Esophagus muscularis mucosa (tissue), 4 donors: ENCODE measurements around the gene PAAF1. TPM values are rescaled to one million over a fixed set of nuclear protein-coding genes. Genes with fewer than 3 reads are reported as not detected.

ENCODE experiments used
- DNase-seq: peaks from one replicate; pipeline ENCODE4 v3.0.0-alpha.2; 2017; ENCODE audit errors: extremely low spot score
- H3K27ac ChIP-seq, 4 donors: fragments of 200-600 bp; sonication (generic); replicated peaks in 1 of 4; 1 replicate in 3 of 4; 2 replicates in 1 of 4; pipeline ENCODE4 v1.5.1; 2016 to 2019; ENCODE audit warnings: mild to moderate bottlenecking in 1 of 4
- H3K27me3 ChIP-seq, 4 donors: fragments of 200-600 bp; sonication (generic); one replicate each; pipeline versions ENCODE4 v1.5.1 to v1.6.0; 2016 to 2019
- H3K36me3 ChIP-seq, 4 donors: fragments of 200-600 bp; sonication (generic); one replicate each; pipeline ENCODE4 v1.5.1; 2016 to 2019
- H3K4me1 ChIP-seq, 4 donors: fragments of 200-600 bp; sonication (generic); one replicate each; pipeline ENCODE4 v1.5.1; 2016 to 2019
- H3K4me3 ChIP-seq, 4 donors: fragments of 200-600 bp; sonication (generic); 1 replicate in 2 of 4; 2 replicates in 2 of 4; pipeline ENCODE4 v1.5.1; 2016 to 2019; ENCODE audit warnings: mild to moderate bottlenecking in 4 of 4, moderate library complexity in 1 of 4
- H3K9me3 ChIP-seq, 4 donors: fragments of 200-600 bp; sonication (generic); 1 replicate in 3 of 4; 2 replicates in 1 of 4; pipeline ENCODE4 v1.5.1; 2016 to 2019
- CTCF ChIP-seq, 3 experiments: fragments of 200-600 bp in 2 of 3; fragments of 450-650 bp in 1 of 3; sonication (generic) in 2 of 3; IDR thresholded peaks; one replicate each; pipeline ENCODE4 v1.5.1; 2017 to 2019; ENCODE audit warnings: antibody characterized with exemption in 3 of 3, mild to moderate bottlenecking in 2 of 3, moderate library complexity in 1 of 3
- EP300 ChIP-seq: sonication (generic); formaldehyde crosslinking; IDR thresholded peaks from one replicate; pipeline ENCODE4 v1.6.1; 2017; ENCODE audit warnings: antibody characterized with exemption
- POLR2A ChIP-seq: fragments of 450-650 bp; IDR thresholded peaks from one replicate; pipeline ENCODE4 v1.6.1; 2017; ENCODE audit warnings: antibody characterized with exemption, moderate library complexity, mild to moderate bottlenecking, low read depth
- POLR2AphosphoS5 ChIP-seq, 2 donors: sonication (generic); formaldehyde crosslinking; IDR thresholded peaks; one replicate each; pipeline ENCODE4 v1.6.1; 2017; ENCODE audit warnings: antibody characterized with exemption in 2 of 2
- WGBS: methylation state at CpG from one replicate; pipeline ENCODE4 v1.1.5; 2018; 5-methylcytosine and 5-hydroxymethylcytosine counted together
- intact Hi-C: fragments of 100-400 bp; cut with DNase I; formaldehyde crosslinking; loops from one replicate; pipeline ENCODE4 v1.15.1; 2023
- total RNA-seq, 4 donors: library from RNA; depleted of rRNA; stranded (reverse); fragments of >200 nt; gene quantifications; one replicate each; pipeline versions ENCODE4 v1.1.0 to v1.2.1, GENCODE V29; 2016

Gene PAAF1
- total RNA-seq, 4 donors from 2014 or later: 12.5 to 19.6 (median 18.1) TPM

DNA sequence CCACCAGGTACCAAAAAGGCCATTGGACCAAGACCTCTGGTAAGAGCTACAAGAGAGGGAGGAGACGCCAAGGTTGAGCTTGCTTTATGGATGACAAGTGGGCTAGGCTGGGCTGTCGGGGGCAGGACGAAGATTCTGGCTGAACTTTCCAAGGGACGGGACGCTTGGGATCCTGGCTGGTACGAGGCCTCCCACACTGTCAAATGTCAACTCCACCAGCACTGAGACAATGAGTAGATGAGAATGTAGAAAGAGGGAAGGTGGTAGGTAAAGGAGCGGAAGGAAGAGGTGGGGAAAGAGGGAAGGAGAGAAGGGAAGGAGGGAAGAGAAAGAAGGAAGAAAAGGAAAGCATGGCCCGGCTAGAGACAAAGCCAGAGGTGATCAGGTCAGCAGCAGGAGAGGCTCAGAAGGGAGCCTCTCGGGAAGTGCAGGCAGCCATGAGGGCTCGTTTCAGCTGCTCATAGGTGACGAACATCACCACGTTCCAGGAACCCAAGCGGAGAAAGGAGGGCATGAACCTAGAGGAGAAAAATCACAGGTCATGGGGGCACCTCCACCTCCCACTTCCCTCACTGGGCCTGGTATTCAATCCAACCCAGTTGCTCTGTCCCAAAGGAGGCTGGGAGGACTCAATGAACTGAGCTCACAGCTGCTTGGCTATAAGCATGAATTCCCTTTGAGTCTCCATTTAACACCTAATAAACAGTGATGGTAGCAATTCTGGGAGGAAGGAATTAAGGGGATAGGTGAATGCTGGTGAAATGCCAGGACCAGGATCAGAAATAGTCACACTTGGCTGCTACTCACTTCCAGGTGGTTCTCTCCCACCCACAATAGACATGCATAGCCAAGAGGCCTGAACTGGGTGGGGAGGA lies 98.0 kb downstream of the PAAF1 start:
- TF ChIP-seq CTCF (IDR thresholded peaks at IDR 0.05) (no peak), EP300 (no peak), POLR2A (no peak), POLR2AphosphoS5 (IDR thresholded peaks at IDR 0.05) (no peak)

DNA sequence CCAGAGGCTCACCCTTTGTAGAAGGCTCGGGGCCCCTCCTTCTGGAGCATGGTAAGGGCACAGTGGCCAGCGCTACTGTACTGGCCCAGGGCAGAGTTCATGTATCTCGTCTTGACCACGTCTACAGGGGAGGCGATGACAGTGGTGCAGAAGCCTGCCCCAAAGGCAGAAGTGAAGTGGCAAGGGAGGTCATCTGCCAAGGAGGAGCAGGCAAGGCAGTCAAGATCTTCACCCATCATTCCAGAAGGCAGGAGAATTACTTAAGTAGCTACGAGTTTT lies 98.6 kb downstream of the PAAF1 start:
- intact Hi-C loops: no loop called here
- no peak for TF ChIP-seq CTCF (IDR thresholded peaks at IDR 0.05)
- TF ChIP-seq EP300: no peak
- no peak for TF ChIP-seq POLR2A
- no peak for TF ChIP-seq POLR2AphosphoS5 (IDR thresholded peaks at IDR 0.05)

More for the DNA sequence above, 98.0 kb downstream of the PAAF1 start:
- intact Hi-C loops: no loop called here
- no peak overlapping the region for H3K4me3 ChIP-seq
- no peak for DNase-seq
- H3K9me3 ChIP-seq: no peaks in the 10 kb centered on the region
- peaks cover 0 to 19% (median 6%) of the 10 kb centered on the region in 4 donors for H3K4me1 ChIP-seq
- WGBS: 91% methylated on average over 13 of the region's 13 CpGs
- H3K36me3 ChIP-seq: peaks cover 6 to 45% (median 40%) of the 10 kb centered on the region in 4 donors
- H3K27ac ChIP-seq: no peak overlapping the region
- no peaks in the 10 kb centered on the region for H3K27me3 ChIP-seq

DNA sequence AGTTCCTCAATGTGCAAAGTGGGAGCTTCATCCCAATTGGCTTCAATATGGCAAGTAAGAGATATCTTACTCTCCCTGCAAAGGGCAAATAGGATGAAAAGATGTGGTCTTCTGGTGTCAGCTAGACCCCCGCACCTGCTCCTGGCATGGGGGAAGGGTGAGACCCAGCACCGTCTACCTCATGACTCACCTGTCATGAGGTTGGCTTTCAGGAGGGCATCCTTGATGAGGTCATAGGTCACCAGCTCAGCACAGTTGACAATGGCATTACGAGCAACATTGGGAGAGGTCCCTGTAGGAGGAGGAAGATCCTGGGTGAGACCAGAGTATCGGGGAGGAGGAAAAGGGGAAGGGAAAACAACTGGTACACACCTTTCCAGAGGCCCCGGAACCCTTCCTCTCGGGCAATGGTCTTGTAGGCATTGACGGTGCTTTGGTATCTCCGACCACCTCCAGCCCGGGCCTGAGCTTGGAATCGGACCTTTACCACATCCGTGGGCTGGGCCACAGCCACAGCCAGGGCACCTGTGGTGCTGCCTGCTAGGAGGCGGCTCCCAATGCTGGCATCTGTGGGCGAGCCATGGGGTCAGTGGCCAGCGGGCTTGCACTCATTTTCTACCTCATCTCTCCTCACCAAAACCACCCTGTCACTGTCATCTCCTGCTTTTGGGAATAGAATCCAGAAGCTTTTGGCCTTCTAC lies 99.8 kb downstream of the PAAF1 start:
- intact Hi-C loops: no loop called here
- Histone ChIP-seq H3K9me3 (no peaks in the 10 kb centered on the region), H3K27me3 (no peaks in the 10 kb centered on the region), H3K4me3 (no peak overlapping the region), H3K4me1 (peaks cover 0 to 19% (median 6%) of the 10 kb centered on the region in 4 donors), H3K27ac (no peak overlapping the region), H3K36me3 (peaks cover 6 to 45% (median 40%) of the 10 kb centered on the region in 4 donors)
- DNase-seq: no peak
- WGBS: 94% methylated on average over 7 of the region's 14 CpGs
- no peak for TF ChIP-seq CTCF (IDR thresholded peaks at IDR 0.05)

More for the DNA sequence above, 98.6 kb downstream of the PAAF1 start:
- Histone ChIP-seq H3K36me3 (peaks cover 6 to 45% (median 40%) of the 10 kb centered on the region in 4 donors), H3K27ac (no peak overlapping the region), H3K4me1 (peaks cover 0 to 19% (median 6%) of the 10 kb centered on the region in 4 donors), H3K4me3 (no peak overlapping the region), H3K9me3 (no peaks in the 10 kb centered on the region), H3K27me3 (no peaks in the 10 kb centered on the region)
- no peak for DNase-seq
- 97% methylated on average over 6 of the region's 6 CpGs for WGBS

DNA sequence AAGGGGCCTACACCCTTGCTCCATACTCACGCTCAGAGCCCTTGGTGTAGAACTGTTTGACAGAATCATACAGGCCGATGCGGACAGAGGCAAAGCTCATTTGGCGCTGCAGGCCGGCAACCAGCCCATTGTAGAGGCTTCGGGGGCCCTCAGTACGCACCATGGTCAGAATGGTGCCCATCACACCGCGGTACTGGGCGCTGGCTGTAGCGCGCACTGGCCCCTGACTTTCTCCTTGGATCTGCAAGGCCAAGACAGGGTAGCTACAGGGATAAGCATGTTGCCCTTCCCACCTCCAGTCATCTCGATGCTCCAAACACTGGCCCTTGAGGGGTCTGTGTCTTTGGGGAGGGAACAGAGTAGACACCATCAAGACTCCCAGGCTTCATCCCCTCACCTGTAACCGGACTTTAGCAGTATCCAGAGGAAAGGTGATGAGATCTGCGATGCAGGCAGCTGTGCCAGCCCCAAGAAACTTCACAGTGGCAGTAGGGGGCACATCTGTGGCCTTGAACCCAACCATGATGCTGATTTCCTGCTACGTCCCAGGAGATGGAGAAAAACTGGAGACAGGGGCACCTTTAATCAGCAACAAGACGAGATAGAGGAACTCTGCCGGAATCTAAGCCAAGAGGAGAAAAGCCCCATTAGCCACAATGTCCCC lies 101.2 kb downstream of the PAAF1 start:
- intact Hi-C loops: no loop called here
- H3K4me1 ChIP-seq: peaks cover 10 to 29% (median 15%) of the 10 kb centered on the region in 4 donors
- no peaks in the 10 kb centered on the region for H3K27me3 ChIP-seq
- no peak for DNase-seq
- H3K36me3 ChIP-seq: peaks cover 6 to 45% (median 40%) of the 10 kb centered on the region in 4 donors
- no peak overlapping the region for H3K27ac ChIP-seq
- H3K4me3 ChIP-seq: no peak overlapping the region
- no peaks in the 10 kb centered on the region for H3K9me3 ChIP-seq
- WGBS: 97% methylated on average over 18 of the region's 18 CpGs
- TF ChIP-seq CTCF (IDR thresholded peaks at IDR 0.05): no peak
- no peak for TF ChIP-seq POLR2A
- TF ChIP-seq EP300: no peak
- no peak for TF ChIP-seq POLR2AphosphoS5 (IDR thresholded peaks at IDR 0.05)
